Activated T-cell treated with anti-CD3 and anti-CD28 coated beads, Interleukin-2, amount 50 U/mL, for 72 hours (primary cell): ENCODE data around the gene SFI1. TPM values are rescaled to one million over a fixed set of nuclear protein-coding genes. Genes with fewer than 3 reads are reported as not detected.

Source experiments
- ATAC-seq, 2 donors: fragments of 150-1000 bp; cut with Tn5 transposase; replicated peaks in 1 of 2; 2 replicates each; pipeline ENCODE4 v1.10.0; 2021; ENCODE audit warnings: moderate library complexity in 2 of 2, mild to moderate bottlenecking in 1 of 2
- DNase-seq, 2 donors: peaks; one replicate each; pipeline ENCODE4 v3.0.0; 2021 to 2022; ENCODE audit warnings: mixed read lengths in 1 of 2
- H3K27ac Mint-ChIP-seq: one replicate; pipeline ENCODE4 v1.8.0; 2022; ENCODE audit warnings: mild to moderate bottlenecking, moderate library complexity, mixed read lengths
- H3K27me3 Mint-ChIP-seq: one replicate; pipeline ENCODE4 v1.8.0; 2022; ENCODE audit warnings: low read depth, mixed read lengths
- H3K36me3 Mint-ChIP-seq, 2 donors: one replicate each; pipeline ENCODE4 v1.8.0; 2022; ENCODE audit warnings: mixed read lengths in 2 of 2, mild to moderate bottlenecking in 1 of 2; ENCODE audit not compliant: insufficient read depth in 2 of 2
- H3K4me1 Mint-ChIP-seq: one replicate; pipeline ENCODE4 v1.8.0; 2022; ENCODE audit warnings: low read depth, mixed read lengths
- H3K4me3 Mint-ChIP-seq, 2 donors: one replicate each; pipeline ENCODE4 v1.8.0; 2022; ENCODE audit warnings: mild to moderate bottlenecking in 2 of 2, mixed read lengths in 2 of 2, moderate library complexity in 2 of 2
- H3K9me3 Mint-ChIP-seq, 2 donors: one replicate each; pipeline ENCODE4 v1.8.0; 2022; ENCODE audit warnings: mixed read lengths in 2 of 2
- total RNA-seq, 2 donors: library from RNA; stranded (reverse); gene quantifications; one replicate each; pipeline ENCODE4 v1.2.3, GENCODE V29; 2022

Gene SFI1, protein sequence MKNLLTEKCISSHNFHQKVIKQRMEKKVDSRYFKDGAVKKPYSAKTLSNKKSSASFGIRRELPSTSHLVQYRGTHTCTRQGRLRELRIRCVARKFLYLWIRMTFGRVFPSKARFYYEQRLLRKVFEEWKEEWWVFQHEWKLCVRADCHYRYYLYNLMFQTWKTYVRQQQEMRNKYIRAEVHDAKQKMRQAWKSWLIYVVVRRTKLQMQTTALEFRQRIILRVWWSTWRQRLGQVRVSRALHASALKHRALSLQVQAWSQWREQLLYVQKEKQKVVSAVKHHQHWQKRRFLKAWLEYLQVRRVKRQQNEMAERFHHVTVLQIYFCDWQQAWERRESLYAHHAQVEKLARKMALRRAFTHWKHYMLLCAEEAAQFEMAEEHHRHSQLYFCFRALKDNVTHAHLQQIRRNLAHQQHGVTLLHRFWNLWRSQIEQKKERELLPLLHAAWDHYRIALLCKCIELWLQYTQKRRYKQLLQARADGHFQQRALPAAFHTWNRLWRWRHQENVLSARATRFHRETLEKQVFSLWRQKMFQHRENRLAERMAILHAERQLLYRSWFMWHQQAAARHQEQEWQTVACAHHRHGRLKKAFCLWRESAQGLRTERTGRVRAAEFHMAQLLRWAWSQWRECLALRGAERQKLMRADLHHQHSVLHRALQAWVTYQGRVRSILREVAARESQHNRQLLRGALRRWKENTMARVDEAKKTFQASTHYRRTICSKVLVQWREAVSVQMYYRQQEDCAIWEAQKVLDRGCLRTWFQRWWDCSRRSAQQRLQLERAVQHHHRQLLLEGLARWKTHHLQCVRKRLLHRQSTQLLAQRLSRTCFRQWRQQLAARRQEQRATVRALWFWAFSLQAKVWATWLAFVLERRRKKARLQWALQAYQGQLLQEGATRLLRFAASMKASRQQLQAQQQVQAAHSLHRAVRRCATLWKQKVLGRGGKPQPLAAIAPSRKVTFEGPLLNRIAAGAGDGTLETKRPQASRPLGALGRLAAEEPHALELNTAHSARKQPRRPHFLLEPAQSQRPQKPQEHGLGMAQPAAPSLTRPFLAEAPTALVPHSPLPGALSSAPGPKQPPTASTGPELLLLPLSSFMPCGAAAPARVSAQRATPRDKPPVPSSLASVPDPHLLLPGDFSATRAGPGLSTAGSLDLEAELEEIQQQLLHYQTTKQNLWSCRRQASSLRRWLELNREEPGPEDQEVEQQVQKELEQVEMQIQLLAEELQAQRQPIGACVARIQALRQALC
- total RNA-seq = 100 to 1,000 TPM; 285 to 342 TPM

DNA sequence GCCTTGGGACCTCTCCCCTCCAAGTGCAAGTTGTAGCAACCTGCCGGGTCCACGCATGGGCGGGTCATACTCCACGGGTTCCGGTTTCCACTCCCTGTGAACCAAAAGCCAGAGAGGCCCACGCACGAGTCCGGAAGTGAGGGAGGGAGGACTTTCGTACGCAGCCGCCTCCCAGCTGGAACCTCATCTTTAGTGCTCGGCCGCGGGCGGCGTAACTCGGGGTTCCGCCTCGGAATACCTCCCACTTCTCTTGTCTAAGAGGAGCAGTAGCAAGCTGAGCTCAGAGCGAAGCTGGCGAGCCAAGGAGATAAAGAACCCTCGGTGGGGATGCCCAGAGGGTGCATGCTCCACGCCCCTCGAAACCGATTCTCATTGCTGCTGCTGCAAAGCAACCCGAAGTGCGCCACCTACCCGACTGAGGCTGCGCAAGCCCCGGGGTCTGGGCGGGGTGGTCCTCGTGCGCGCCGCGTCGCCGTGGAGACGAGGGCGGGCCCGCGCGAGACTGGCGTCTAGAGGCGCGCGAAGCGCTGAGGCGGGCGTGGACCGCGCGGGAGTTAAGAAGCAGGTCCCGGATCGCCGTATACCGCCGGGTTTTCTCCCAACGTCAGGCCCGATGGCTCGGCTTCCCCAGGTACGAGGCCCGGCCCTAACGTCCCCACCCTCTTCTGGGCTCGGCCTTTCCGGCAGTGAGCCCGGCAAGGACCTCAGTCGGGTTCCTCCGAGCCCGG, at the start of gene SFI1:
TSS of gene SFI1 (plus strand) at position 530 of the 728 bp plus-strand sequence. CDS start 11,749 bp downstream, outside the sequence.
- Mint-ChIP-seq H3K9me3 (peaks cover 0 to 4% of the 10 kb centered on the region in 2 donors), H3K4me1 (peaks cover 60% of the 10 kb centered on the region), H3K36me3 (peaks cover 12 to 21% of the 10 kb centered on the region in 2 donors), H3K4me3 (peak within 1 kb of the TSS; percentile 95 to 99), H3K27me3 (no peaks in the 10 kb centered on the region), H3K27ac (peak within 1 kb of the TSS; percentile 99)
- DNase-seq = peak; percentile 96 to 97
- peak; percentile 88 to 92 for ATAC-seq

GRCh38 chr22:31446767-31447166, 49.6 kb upstream of the SFI1 start:
- no peaks in the 10 kb centered on the region for H3K9me3 Mint-ChIP-seq
- DNase-seq = no peak
- H3K27me3 Mint-ChIP-seq = no peaks in the 10 kb centered on the region
- no peak overlapping the region for H3K4me3 Mint-ChIP-seq
- peaks cover 13% of the 10 kb centered on the region for H3K4me1 Mint-ChIP-seq
- no peak overlapping the region for H3K27ac Mint-ChIP-seq
- ATAC-seq = no peak
- H3K36me3 Mint-ChIP-seq = peaks cover 6 to 27% of the 10 kb centered on the region in 2 donors

DNA sequence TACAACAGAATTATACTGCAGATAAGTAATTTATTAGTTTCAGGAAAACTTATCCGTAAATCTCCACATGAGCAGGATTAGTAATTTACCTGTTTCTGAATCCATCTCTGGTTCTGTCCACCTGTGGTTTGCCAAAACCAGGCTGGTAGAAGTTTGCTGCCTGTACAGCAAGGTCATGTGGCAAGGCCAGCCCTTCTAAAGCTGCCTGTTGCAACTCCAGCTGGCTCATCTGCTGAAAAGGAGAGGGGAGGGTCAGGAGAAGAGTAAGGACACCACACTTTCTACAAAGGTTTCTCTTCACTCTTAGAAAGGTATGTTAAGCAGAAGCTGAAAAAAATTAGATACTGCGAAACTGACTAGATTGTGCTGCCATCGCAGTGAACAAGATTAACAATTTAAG, 49.0 kb upstream of the SFI1 start:
- Mint-ChIP-seq H3K27me3 (no peaks in the 10 kb centered on the region), H3K27ac (no peak overlapping the region), H3K4me1 (peaks cover 19% of the 10 kb centered on the region), H3K4me3 (no peak overlapping the region), H3K36me3 (peaks cover 6 to 25% of the 10 kb centered on the region in 2 donors), H3K9me3 (no peaks in the 10 kb centered on the region)
- ATAC-seq = no peak
- no peak for DNase-seq

DNA sequence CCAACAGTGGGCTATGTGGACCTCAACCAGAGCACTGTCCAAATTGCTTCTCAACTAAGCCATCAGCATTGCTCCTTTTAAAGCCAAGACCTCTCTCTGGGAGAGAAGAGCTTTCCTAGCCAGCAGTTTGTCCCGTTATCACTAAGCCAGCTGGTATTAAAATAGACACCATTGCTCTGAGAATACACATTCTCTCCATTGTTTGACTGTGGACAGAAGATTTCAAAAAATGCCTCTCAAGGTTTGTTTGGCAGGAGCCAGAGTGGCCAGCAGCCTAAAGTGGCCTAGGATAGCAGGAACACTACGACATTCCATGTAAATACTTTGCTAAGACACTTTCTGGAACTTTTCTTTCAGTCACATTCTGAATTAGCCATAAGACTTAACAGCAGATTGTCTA, 48.0 kb upstream of the SFI1 start:
- H3K4me3 Mint-ChIP-seq = no peak overlapping the region
- H3K36me3 Mint-ChIP-seq = peaks cover 4 to 21% of the 10 kb centered on the region in 2 donors
- no peaks in the 10 kb centered on the region for H3K9me3 Mint-ChIP-seq
- no peaks in the 10 kb centered on the region for H3K27me3 Mint-ChIP-seq
- ATAC-seq = no peak
- H3K27ac Mint-ChIP-seq = peak overlapping the region; percentile 64
- DNase-seq = no peak
- H3K4me1 Mint-ChIP-seq = peaks cover 20% of the 10 kb centered on the region

DNA sequence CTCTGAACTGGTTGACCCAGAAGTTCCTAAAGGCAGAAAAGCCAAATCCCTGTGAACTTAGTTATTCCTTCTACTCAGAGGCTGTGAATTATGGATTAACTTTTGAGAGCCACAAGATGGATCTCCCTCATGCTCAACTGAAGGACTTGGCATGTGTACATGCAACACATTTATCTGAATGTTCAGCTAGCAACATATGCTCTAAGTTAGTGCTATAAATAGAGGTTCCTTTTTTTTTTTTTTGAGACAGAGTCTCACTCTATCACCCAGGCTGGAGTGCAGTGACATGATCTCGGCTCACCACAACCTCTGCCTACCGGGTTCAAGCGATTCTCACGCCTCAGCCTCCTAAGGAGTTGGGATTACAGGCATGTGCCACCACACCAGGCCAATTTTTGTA, 46.8 kb upstream of the SFI1 start:
- H3K27ac Mint-ChIP-seq = peak overlapping the region; percentile 28
- peaks cover 20% of the 10 kb centered on the region for H3K4me1 Mint-ChIP-seq
- H3K4me3 Mint-ChIP-seq = no peak overlapping the region
- H3K27me3 Mint-ChIP-seq = no peaks in the 10 kb centered on the region
- DNase-seq (no peak), ATAC-seq (no peak)
- no peaks in the 10 kb centered on the region for H3K9me3 Mint-ChIP-seq
- peaks cover 4 to 20% of the 10 kb centered on the region in 2 donors for H3K36me3 Mint-ChIP-seq

DNA sequence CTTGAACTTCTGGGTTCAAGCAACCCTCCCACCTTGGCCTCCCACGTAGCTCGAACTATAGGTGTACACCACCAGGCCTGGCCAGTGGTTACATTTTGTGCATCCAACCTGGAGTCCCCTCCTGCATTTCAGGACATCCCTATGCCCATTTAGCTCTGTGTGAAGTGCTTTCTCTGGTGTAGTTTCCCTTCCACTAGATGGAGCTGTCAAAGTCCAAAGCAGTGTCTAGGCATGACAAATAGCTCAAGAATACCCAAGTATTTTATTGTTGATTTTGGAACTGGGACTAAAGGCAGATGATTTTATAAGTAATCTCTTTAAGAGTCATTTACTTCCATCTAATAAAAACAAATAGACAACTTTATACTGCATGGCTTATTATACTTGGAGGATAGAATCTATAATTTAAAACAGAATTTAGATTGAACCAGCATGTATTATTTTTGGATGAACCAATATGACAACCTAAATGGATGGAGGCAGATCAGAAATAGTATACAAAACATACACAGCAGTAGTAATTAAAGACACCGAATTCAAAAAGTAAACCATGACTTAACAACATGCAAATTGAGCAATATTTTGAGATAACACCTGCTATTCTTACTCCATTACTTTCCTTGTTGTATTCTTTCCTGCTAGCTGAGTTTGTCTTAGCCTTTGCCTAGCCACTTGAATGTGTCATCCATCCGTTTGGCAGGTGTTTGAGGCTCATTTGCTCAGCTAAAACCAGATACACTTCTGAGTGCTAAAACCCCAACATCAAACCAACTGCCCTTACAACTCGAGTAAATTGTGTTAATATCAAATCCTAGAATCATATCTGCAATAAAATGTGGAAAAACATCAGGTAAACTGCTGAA, 44.4 kb upstream of the SFI1 start:
- peaks cover 0 to 14% of the 10 kb centered on the region in 2 donors for H3K36me3 Mint-ChIP-seq
- ATAC-seq (peak; percentile 58 to 66), DNase-seq (peak in 1 of 2 donors; percentile 8)
- no peaks in the 10 kb centered on the region for H3K9me3 Mint-ChIP-seq
- no peak overlapping the region for H3K27ac Mint-ChIP-seq
- no peaks in the 10 kb centered on the region for H3K27me3 Mint-ChIP-seq
- H3K4me1 Mint-ChIP-seq = peaks cover 8% of the 10 kb centered on the region
- H3K4me3 Mint-ChIP-seq = no peak overlapping the region

- no peak for ATAC-seq
- Mint-ChIP-seq H3K9me3 (no peaks in the 10 kb centered on the region), H3K36me3 (peaks cover 6 to 36% of the 10 kb centered on the region in 2 donors), H3K4me1 (peaks cover 10% of the 10 kb centered on the region), H3K27me3 (no peaks in the 10 kb centered on the region), H3K27ac (no peak overlapping the region), H3K4me3 (no peak overlapping the region)
- no peak for DNase-seq
Observed at GRCh38 chr22:31461699-31462098, 34.6 kb upstream of the SFI1 start.

GRCh38 chr22:31465307-31465706, 31.0 kb upstream of the SFI1 start:
- Mint-ChIP-seq H3K27me3 (no peaks in the 10 kb centered on the region), H3K4me3 (no peak overlapping the region), H3K36me3 (peaks cover 3 to 34% of the 10 kb centered on the region in 2 donors), H3K27ac (peak overlapping the region; percentile 68), H3K9me3 (no peaks in the 10 kb centered on the region), H3K4me1 (peaks cover 11% of the 10 kb centered on the region)
- ATAC-seq = no peak
- no peak for DNase-seq

DNA sequence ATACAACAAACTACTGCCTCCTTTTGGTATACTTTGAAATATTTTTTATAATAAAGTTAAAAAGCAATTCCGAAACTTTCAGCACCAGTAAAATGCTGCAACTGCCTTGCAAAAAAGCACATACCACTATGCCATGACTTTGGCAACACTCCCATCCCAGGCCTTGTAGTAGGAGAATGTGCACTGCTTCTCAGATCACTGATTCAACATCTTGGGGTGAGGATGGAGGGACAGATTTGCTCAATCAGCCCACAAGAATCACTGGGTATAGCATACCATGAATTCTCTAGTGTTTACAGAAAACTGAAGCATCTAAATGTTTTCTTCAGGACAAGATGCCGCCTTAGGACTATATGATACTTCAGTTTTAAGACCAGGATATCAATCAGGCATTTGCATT, 21.6 kb upstream of the SFI1 start:
- Mint-ChIP-seq H3K4me1 (peaks cover 22% of the 10 kb centered on the region), H3K27ac (no peak overlapping the region), H3K36me3 (peaks cover 3 to 31% of the 10 kb centered on the region in 2 donors), H3K4me3 (no peak overlapping the region), H3K27me3 (no peaks in the 10 kb centered on the region), H3K9me3 (no peaks in the 10 kb centered on the region)
- no peak for ATAC-seq
- no peak for DNase-seq

DNA sequence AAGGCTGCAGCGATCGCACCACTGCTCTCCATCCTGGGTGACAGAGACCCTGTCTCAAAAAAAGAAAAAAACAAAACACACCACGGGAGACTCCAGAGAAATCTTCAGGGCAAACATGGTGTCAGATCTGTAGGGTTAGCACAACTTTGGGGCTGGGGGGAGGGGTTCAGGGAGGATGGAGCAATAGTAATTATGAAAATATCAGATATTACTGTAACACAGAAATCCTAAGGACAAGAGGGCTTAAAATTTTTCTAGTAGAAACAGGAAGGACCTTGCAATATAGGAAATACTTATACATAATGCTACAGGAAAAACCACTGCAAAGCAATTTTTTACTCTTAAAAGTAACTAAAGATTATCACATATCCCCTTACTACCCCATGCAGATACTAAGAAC, 20.5 kb upstream of the SFI1 start:
- no peak for DNase-seq
- Mint-ChIP-seq H3K27me3 (no peaks in the 10 kb centered on the region), H3K4me1 (peaks cover 22% of the 10 kb centered on the region), H3K4me3 (no peak overlapping the region), H3K27ac (no peak overlapping the region), H3K9me3 (no peaks in the 10 kb centered on the region), H3K36me3 (peaks cover 5 to 39% of the 10 kb centered on the region in 2 donors)
- no peak for ATAC-seq

GRCh38 chr22:31477329-31477728, 19.0 kb upstream of the SFI1 start:
- H3K27me3 Mint-ChIP-seq = no peaks in the 10 kb centered on the region
- H3K27ac Mint-ChIP-seq = no peak overlapping the region
- H3K9me3 Mint-ChIP-seq = no peaks in the 10 kb centered on the region
- H3K4me3 Mint-ChIP-seq = no peak overlapping the region
- peaks cover 6 to 46% of the 10 kb centered on the region in 2 donors for H3K36me3 Mint-ChIP-seq
- DNase-seq (no peak), ATAC-seq (no peak)
- H3K4me1 Mint-ChIP-seq = peaks cover 35% of the 10 kb centered on the region
